LNCAP (cell line): ENCODE measurements around the gene CDC7.
A peak's percentile ranks its signal among the peaks of the same experiment; 100 is the strongest.

Source experiments
- TF ChIP-seq, protein P1 (sequence below): fragments of 450-650 bp; IDR thresholded peaks from 2 replicates; pipeline ENCODE4 v1.5.1; 2017; ENCODE audit warnings: mild to moderate bottlenecking

The CDC7 gene

DNA sequence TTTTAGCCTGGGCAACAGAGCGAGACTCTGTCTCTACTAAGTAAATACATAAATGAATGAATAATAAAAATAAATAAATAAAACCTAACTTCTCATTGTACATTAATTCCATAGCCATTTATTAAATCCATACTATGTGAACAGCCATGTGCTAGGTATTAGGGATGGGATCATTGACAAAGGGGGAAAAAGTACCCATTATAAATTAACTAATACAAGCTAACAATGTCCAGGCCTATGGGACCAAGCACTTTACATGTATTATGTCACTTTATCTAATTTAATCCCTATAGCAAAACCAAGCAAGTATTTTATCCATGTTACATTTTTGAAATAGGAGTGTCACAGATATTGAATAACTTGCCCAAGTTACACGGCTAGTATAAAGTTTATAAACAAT is 2.6 kb upstream of the CDC7 start:
- TF ChIP-seq, protein P1, sequence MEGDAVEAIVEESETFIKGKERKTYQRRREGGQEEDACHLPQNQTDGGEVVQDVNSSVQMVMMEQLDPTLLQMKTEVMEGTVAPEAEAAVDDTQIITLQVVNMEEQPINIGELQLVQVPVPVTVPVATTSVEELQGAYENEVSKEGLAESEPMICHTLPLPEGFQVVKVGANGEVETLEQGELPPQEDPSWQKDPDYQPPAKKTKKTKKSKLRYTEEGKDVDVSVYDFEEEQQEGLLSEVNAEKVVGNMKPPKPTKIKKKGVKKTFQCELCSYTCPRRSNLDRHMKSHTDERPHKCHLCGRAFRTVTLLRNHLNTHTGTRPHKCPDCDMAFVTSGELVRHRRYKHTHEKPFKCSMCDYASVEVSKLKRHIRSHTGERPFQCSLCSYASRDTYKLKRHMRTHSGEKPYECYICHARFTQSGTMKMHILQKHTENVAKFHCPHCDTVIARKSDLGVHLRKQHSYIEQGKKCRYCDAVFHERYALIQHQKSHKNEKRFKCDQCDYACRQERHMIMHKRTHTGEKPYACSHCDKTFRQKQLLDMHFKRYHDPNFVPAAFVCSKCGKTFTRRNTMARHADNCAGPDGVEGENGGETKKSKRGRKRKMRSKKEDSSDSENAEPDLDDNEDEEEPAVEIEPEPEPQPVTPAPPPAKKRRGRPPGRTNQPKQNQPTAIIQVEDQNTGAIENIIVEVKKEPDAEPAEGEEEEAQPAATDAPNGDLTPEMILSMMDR, result no peak

DNA sequence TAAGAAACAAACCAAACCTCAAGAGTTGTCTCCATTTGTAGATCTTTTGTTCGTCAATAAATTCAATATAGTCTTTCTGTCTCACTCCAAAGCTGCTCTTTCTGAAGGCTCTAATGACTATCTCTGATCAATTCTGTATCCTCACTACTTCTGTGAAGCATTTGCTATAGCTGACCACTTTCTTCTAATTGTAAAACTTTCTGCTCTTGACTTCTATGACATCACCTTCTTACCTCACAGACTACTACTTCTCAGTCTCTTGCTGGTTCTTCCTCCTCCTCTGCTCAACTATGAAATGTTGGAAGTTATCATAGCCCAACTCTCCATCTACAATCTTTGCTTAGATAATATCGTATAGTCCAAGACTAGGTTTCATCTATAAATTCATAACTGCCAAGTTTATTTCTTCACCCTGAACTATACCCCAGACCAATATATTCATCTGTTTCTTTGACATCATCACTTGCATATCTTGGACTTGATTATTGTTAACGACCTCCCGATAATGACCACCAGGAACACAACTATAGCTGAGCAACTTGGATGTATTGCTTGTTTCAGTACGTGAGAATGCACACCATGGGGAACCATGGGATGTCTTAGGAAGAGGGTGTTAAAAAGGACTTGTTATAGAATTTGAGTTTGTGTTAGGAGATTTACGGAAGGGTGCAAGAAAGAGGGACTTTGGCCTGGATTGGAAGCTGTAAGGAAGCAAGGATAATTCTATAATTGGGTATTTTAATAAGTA is 2.0 kb upstream of the CDC7 start:
- TF ChIP-seq, protein P1, result no peak

DNA sequence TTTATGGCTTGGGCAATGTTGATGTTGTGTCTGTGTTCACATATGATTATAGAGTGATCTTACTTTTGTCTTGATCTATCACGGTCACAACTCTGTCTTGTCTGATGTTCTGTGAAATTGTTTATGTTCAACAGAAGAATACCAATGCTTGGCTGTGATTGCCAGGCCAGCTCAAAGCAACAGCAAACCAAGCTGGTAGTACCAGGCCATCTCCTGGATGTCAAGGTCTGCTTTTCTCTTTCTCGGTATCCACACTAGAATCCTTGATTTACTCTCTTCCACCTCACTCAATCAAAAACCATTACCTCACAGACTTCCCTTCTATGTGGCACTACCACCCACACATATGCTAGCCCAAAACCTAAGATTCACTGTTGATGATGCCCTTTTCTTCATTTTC is 1.3 kb upstream of the CDC7 start:
- TF ChIP-seq, protein P1, result no peak

DNA sequence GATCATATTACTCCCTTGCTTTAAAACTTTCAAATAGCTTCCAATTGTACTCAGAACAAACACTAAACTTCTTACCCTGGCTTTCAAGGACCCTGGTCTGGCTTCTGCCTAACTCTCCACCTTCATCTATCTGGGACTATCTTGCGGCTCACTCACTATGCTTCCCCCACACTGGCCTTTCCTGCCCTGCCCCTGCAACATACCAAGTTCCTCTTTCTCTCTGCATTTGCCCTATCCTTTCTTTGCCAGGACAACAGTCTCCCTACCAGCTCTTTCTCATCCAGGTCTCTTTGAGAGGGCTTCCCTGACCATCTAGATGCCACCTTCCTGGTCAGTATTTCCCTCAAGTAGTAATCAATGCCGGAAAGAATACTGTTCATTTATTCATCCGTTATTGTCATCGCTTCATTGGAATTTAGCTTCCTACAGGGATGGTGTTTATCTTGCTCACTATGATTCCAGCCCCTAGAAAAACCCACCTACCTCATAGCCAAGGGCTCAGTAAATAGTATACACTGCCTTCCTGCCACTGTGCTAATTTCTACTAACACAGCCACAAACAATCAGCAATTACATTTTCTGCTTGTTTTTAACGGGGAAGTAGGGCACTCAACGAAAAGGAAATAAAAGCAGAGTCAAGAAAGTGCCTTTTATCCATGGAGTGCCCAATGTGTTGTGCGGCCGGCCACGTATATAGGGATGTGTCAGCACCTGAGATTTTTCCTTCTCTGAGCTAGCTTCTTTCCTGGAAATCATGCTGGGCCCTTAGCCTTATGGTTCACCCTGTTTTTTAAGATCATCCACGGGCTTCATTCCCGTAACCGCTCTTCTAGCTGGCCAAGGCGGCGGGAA is 521 bp upstream of the CDC7 start:
- TF ChIP-seq, protein P1, result no peak

DNA sequence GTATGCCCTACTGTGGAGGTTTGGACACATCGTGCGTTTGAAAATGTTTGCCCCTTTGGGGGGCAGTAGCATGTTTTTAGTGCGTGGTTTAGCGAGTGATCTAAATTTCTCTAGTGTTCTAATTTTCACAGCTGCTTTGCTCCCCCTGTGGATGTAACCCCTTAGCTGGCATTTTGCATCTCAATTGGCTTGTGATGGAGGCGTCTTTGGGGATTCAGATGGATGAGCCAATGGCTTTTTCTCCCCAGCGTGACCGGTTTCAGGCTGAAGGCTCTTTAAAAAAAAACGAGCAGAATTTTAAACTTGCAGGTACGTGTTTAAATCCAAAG is 836 bp downstream of the CDC7 start:
- TF ChIP-seq, protein P1, result peak; percentile 22; the same call in 1 of the 2 replicates

DNA sequence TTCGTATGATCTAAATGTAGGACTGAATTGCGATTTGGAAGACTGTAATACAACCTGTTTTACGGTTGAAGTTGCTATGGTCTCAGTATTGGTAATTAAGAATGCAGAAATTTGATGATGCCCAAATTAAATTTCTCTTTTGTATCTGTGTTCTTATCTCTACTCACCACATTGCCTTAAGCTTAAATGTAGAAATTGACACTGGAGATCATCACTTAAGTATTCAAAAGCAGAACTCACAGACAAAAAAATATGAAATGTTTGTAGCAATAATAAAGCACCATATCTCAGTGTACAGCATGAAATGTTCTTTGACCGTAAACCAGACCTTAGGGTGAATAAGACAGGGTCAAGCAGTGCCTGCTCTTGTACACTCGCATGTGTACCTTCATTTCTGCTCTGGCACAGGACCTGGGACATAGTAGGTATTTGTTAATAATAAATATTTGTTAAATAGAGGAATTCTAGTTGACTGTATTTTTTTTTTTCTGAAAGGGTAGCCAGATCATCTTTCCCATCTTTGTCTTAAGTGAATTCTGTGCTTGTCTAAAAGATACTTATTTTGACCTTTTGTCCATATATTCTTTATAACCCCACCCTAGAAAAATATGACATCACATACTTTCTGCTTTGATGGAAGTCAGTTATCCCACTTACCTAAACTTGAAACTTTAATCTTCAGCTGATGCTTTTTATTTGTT is 1.5 kb downstream of the CDC7 start:
- TF ChIP-seq, protein P1, result no peak

DNA sequence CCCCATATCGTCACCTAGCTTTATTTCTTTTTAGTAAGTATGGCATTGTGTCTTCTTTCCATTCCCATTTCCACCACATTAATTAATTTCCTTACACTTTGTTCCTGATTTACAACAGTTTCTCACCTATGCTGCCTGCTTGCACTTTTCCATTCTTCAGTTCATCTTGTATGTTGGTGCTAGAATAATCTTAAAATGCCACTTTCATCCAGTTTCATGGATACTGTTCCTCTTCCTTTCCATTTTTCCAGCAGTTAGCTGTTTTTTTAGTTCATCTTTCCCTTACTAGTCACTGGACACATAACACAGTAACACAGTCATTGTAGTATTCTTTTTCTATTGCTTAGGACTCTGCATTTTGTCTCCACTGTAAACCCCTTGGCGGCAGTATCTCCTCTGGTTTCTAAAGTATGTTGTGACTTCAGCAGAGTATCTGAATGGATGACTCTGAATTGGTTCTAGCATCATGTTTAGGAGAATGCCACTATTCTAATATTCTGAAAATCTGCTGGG is 2.1 kb downstream of the CDC7 start:
- TF ChIP-seq, protein P1, result no peak
